Testis (tissue), 3 donors: ENCODE results near the gene DST. TPM values are rescaled to one million over a fixed set of nuclear protein-coding genes. Genes with fewer than 3 reads are reported as not detected.

Experiments
- DNase-seq: peaks from one replicate; pipeline ENCODE4 v3.0.0-alpha.2; 2019
- H3K27ac ChIP-seq, 2 donors: fragments of 200-600 bp; sonication (generic); one replicate each; pipeline ENCODE4 v1.5.1; 2019
- H3K27me3 ChIP-seq: fragments of 200-600 bp; sonication (generic); one replicate; pipeline ENCODE4 v1.5.1; 2019
- H3K36me3 ChIP-seq: fragments of 200-600 bp; sonication (generic); one replicate; pipeline ENCODE4 v1.5.1; 2017; ENCODE audit warnings: low read depth; ENCODE audit errors: missing control alignments
- H3K4me1 ChIP-seq: fragments of 200-600 bp; sonication (generic); one replicate; pipeline ENCODE4 v1.5.1; 2019
- H3K4me3 ChIP-seq, 2 donors: fragments of 200-600 bp; sonication (generic); one replicate each; pipeline ENCODE4 v1.5.1; 2017 to 2019
- H3K9me3 ChIP-seq: fragments of 200-600 bp; sonication (generic); one replicate; pipeline ENCODE4 v1.5.1; 2017
- POLR2A ChIP-seq: fragments of 450-650 bp; IDR thresholded peaks from one replicate; pipeline ENCODE4 v1.6.1; 2017; ENCODE audit warnings: antibody characterized with exemption, mild to moderate bottlenecking, moderate library complexity
- WGBS, 2 donors: methylation state at CpG; one replicate each; pipeline ENCODE4 v1.1.5; 2018; 5-methylcytosine and 5-hydroxymethylcytosine counted together
- intact Hi-C: fragments of 100-400 bp; cut with DNase I; formaldehyde crosslinking; loops from one replicate; pipeline ENCODE4 v1.15.1; 2023; ENCODE audit warnings: low total_unique reads
- polyA plus RNA-seq: library from polyadenylated mRNA; stranded (reverse); fragments of 350-450 nt; fragmentation: Illumina TruSeq; extraction: RNeasy Lipid Tissue Mini Kit (QIAGEN cat#74804); gene quantifications from one replicate; pipeline ENCODE4 v1.2.3, GENCODE V29; 2014; ENCODE audit warnings: low read depth, low replicate concordance; ENCODE audit not compliant: insufficient read depth
- total RNA-seq, 2 donors: library from RNA; depleted of rRNA; stranded (reverse); fragments of >200 nt; gene quantifications; one replicate each; pipeline ENCODE4 v1.2.3, GENCODE V29; 2016
- TF ChIP-seq, protein P1 (sequence below), 3 experiments: fragments of 450-650 bp in 2 of 3; fragments of 200-600 bp in 1 of 3; sonication (generic) in 1 of 3; IDR thresholded peaks; one replicate each; pipeline ENCODE4 v1.5.1; 2016 to 2019; ENCODE audit warnings: antibody characterized with exemption in 3 of 3, mild to moderate bottlenecking in 2 of 3, moderate library complexity in 1 of 3

DST gene
- total and polyA plus RNA-seq, 3 donors from 2014 or later: 94.8 to 221 (median 175) TPM

DNA sequence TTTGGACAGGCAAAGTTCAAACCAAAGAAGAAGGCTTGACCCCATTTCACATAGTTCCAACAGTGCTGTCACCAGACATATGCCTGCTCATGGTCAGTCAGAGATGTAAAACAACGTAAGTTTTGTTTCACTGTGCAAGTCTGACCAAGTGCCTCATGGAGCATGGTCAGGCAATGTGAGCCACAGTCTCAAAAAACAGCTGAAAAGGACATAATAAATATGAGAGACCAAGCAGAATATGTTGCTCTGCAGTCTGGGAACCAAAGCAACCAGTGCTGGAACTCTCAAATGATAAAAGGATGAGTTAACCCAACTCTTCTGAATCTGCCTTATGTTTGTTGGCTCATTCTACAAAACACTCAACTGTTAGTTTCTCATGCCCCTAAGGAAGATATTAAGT, 39.9 kb upstream of the DST start:
- Histone ChIP-seq H3K27ac (no peak overlapping the region), H3K4me1 (no peaks in the 10 kb centered on the region), H3K36me3 (no peaks in the 10 kb centered on the region), H3K4me3 (no peak overlapping the region), H3K27me3 (no peaks in the 10 kb centered on the region), H3K9me3 (no peaks in the 10 kb centered on the region)
- intact Hi-C loops: no loop called here
- DNase-seq: no peak
- 77 to 85% methylated on average over 1 of the region's 1 CpG for WGBS, 2 donors
- TF ChIP-seq POLR2A: no peak
- TF ChIP-seq, protein P1, sequence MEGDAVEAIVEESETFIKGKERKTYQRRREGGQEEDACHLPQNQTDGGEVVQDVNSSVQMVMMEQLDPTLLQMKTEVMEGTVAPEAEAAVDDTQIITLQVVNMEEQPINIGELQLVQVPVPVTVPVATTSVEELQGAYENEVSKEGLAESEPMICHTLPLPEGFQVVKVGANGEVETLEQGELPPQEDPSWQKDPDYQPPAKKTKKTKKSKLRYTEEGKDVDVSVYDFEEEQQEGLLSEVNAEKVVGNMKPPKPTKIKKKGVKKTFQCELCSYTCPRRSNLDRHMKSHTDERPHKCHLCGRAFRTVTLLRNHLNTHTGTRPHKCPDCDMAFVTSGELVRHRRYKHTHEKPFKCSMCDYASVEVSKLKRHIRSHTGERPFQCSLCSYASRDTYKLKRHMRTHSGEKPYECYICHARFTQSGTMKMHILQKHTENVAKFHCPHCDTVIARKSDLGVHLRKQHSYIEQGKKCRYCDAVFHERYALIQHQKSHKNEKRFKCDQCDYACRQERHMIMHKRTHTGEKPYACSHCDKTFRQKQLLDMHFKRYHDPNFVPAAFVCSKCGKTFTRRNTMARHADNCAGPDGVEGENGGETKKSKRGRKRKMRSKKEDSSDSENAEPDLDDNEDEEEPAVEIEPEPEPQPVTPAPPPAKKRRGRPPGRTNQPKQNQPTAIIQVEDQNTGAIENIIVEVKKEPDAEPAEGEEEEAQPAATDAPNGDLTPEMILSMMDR (IDR thresholded peaks at IDR 0.05): no peak

DNA sequence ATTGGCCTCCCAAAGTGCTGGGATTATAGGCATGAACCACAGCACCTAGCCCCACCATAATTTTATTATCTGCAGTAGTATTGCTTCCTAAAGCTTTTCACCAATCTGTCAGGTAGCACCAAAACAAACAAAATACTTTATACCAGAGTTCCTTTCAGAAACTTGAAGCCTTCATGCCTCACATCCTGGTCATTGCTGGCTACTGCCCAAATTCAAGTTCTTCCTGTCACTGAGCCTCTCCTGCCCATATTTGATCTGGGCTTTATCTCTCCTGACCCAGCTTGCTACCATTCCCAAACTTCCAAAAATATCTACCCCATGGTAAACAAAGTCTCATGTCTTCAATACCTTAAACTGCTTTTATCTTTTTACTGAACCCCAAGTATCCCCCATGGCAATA, 34.9 kb upstream of the DST start:
- no peak for DNase-seq
- TF ChIP-seq, protein P1 (IDR thresholded peaks at IDR 0.05): no peak
- no peak for TF ChIP-seq POLR2A
- Histone ChIP-seq H3K36me3 (no peaks in the 10 kb centered on the region), H3K9me3 (no peaks in the 10 kb centered on the region), H3K4me3 (no peak overlapping the region), H3K27ac (no peak overlapping the region), H3K27me3 (no peaks in the 10 kb centered on the region), H3K4me1 (no peaks in the 10 kb centered on the region)
- intact Hi-C loops: no loop called here

DNA sequence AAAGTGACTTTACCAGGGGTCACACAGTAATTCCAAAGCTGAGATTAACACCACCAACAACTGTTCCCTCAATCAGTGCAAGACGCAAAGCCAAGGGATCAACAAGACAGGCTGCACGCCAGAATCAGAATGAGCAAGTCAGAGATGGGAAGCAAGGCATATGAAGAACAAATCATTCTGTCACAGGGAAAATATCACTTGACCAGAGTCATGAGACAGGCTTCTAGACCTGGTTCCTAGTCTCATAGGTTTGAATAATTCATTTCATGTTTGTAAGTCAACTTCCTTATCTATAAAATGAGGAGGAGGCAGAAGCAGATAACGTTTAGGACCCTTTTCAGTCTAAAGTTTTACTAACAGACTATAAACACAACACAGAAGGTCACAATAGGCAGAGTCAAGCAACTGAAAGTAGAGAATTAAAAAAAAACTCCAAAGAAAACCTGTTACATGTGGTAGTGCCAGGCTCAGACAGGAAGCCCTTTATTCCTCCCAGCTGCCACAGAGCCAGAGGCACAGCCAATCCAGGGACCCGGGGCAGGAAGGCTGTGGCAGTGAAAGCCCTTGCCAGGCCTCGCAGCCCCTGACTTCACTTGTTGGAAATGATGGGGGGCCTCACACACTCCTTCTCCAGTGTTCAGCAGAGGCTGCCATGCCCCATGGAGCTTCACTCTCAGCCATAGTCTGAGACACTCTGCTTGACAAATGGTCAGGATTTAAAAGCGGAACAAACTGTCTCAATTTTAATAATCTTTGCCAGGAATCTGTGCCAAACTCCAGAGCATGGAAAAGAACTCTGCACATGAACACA, 29.2 kb upstream of the DST start:
- no peaks in the 10 kb centered on the region for H3K27me3 ChIP-seq
- no peaks in the 10 kb centered on the region for H3K9me3 ChIP-seq
- H3K27ac ChIP-seq: peak overlapping the region; percentile 21 to 57
- TF ChIP-seq POLR2A: no peak
- TF ChIP-seq, protein P1 (IDR thresholded peaks at IDR 0.05): no peak
- H3K36me3 ChIP-seq: no peaks in the 10 kb centered on the region
- DNase-seq: peak; percentile 25
- no peak overlapping the region for H3K4me3 ChIP-seq
- peaks cover 9% of the 10 kb centered on the region for H3K4me1 ChIP-seq
- intact Hi-C loops: no loop called here
- 32 to 40% methylated on average over 6 of the region's 6 CpGs for WGBS, 2 donors

DNA sequence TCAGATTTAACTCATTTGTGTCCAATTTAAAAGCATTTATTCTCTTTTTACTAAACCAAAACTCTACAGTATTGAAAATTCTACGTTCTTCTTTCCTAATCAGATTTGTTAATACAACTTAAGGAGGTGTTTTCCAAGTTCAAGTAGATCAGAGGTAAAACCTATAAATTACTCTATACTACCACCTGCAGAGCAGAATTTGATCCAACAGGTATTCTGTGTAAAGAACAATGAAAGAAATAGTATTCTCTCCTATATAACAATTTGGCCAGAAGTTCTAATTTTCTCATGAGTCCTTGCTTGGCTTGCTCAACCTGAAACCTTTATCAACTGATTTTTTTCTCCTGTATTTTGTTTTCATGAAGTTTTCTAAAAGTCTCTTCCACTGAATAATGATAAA, 28.5 kb upstream of the DST start:
- Histone ChIP-seq H3K36me3 (no peaks in the 10 kb centered on the region), H3K4me1 (peaks cover 9% of the 10 kb centered on the region), H3K4me3 (no peak overlapping the region), H3K9me3 (no peaks in the 10 kb centered on the region), H3K27me3 (no peaks in the 10 kb centered on the region), H3K27ac (peak overlapping the region; percentile 21 to 57)
- DNase-seq: no peak
- TF ChIP-seq POLR2A: no peak
- TF ChIP-seq, protein P1 (IDR thresholded peaks at IDR 0.05): no peak
- 88 to 90% methylated on average over 1 of the region's 1 CpG for WGBS, 2 donors
- intact Hi-C loops: no loop called here

DNA sequence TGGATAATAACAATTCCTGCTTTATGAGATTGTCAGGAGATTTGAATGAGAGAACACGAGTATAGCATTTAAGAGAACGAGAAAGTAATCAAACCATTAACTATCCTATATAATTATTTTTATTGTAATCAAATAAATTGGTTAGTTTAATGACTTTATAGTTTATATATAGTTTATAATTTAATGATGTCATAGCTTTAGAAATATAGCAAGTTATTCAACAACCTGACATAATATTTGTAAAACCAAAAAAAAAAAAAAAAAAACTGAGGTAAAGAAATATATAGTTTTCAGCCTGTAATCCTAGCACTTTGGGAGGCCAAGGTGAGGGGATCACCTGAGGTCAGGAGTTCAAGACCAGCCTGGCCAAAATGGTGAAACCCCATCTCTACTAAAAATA, 26.4 kb upstream of the DST start:
- WGBS, 2 donors: 80 to 96% methylated on average over 2 of the region's 2 CpGs
- H3K4me3 ChIP-seq: no peak overlapping the region
- no peak for DNase-seq
- intact Hi-C loops: no loop called here
- no peaks in the 10 kb centered on the region for H3K36me3 ChIP-seq
- TF ChIP-seq, protein P1 (IDR thresholded peaks at IDR 0.05): no peak
- H3K4me1 ChIP-seq: peaks cover 9% of the 10 kb centered on the region
- H3K27me3 ChIP-seq: no peaks in the 10 kb centered on the region
- H3K9me3 ChIP-seq: no peaks in the 10 kb centered on the region
- H3K27ac ChIP-seq: no peak overlapping the region
